22Rv1 (cell line): ENCODE results near the gene ANO3.

Experiments used
- CTCF ChIP-seq: fragments of 450-650 bp; IDR thresholded peaks from 2 replicates; pipeline ENCODE4 v1.5.1; 2017; ENCODE audit warnings: mild to moderate bottlenecking
- ZFX ChIP-seq: fragments of 450-650 bp; IDR thresholded peaks from 2 replicates; pipeline ENCODE4 v1.6.1; 2017; ENCODE audit warnings: antibody characterized with exemption, borderline replicate concordance

GRCh38 chr11:26584818-26585217 lies 252.9 kb downstream of the ANO3 start:
- TF ChIP-seq CTCF (no peak), ZFX (no peak)
